GM23338 (cell line): ENCODE data around the gene TRMT44. TPM values are rescaled to one million over a fixed set of nuclear protein-coding genes. Genes with fewer than 3 reads are reported as not detected.

ENCODE experiments used
- ATAC-seq: fragments of 200-7000 bp; cut with Tn5 transposase; 3 replicates; pipeline ENCODE4 v1.9.1; 2020
- DNase-seq: peaks from one replicate; pipeline ENCODE4 v3.0.0-alpha.2; 2015; ENCODE audit warnings: low spot score
- H2AFZ ChIP-seq: fragments of 200-600 bp; sonication (generic); 2 replicates; pipeline ENCODE4 v1.8.0; 2016; ENCODE audit warnings: antibody characterized with exemption, mild to moderate bottlenecking, moderate library complexity
- H3F3A ChIP-seq: fragments of 200-600 bp; sonication (generic); replicated peaks from 2 replicates; pipeline ENCODE4 v1.8.0; 2017; ENCODE audit warnings: antibody characterized with exemption, mixed run types, low read depth
- H3K27ac ChIP-seq: fragments of 200-600 bp; sonication (generic); 2 replicates; pipeline ENCODE4 v1.6.1; 2016; ENCODE audit warnings: low read depth
- H3K27me3 ChIP-seq: fragments of 200-600 bp; sonication (generic); 2 replicates; pipeline ENCODE4 v1.8.0; 2016; ENCODE audit warnings: mild to moderate bottlenecking, mixed run types, moderate library complexity; ENCODE audit not compliant: insufficient read depth
- H3K36me3 ChIP-seq: fragments of 200-600 bp; sonication (generic); 2 replicates; pipeline ENCODE4 v1.8.0; 2016; ENCODE audit warnings: mild to moderate bottlenecking; ENCODE audit not compliant: insufficient read depth
- H3K4me1 ChIP-seq: fragments of 200-600 bp; sonication (generic); 2 replicates; pipeline ENCODE4 v1.8.0; 2016; ENCODE audit warnings: mild to moderate bottlenecking, moderate library complexity; ENCODE audit not compliant: insufficient read depth
- H3K4me2 ChIP-seq: fragments of 200-600 bp; sonication (generic); 2 replicates; pipeline ENCODE4 v1.7.1; 2017; ENCODE audit warnings: mixed run types
- H3K4me3 ChIP-seq: fragments of 200-600 bp; sonication (generic); 2 replicates; pipeline ENCODE4 v1.6.1; 2016; ENCODE audit warnings: mixed run types
- H3K79me2 ChIP-seq: fragments of 200-600 bp; sonication (generic); replicated peaks from 2 replicates; pipeline ENCODE4 v1.8.0; 2017; ENCODE audit warnings: mild to moderate bottlenecking; ENCODE audit not compliant: insufficient read depth
- H3K9me2 ChIP-seq: fragments of 200-600 bp; sonication (generic); 2 replicates; pipeline ENCODE4 v1.8.0; 2017; ENCODE audit not compliant: insufficient read depth
- H4K20me1 ChIP-seq: fragments of 200-600 bp; sonication (generic); replicated peaks from 2 replicates; pipeline ENCODE4 v1.8.0; 2017; ENCODE audit warnings: mild to moderate bottlenecking; ENCODE audit not compliant: insufficient read depth
- H3K27ac Mint-ChIP-seq: 2 replicates; pipeline ENCODE4 v1.8.0; 2020; ENCODE audit warnings: inconsistent platforms, mild to moderate bottlenecking, moderate library complexity, mixed read lengths
- H3K27me3 Mint-ChIP-seq: 3 replicates; pipeline ENCODE4 v1.8.0; 2022; ENCODE audit warnings: low read depth, mild to moderate bottlenecking, moderate library complexity, mixed read lengths, inconsistent platforms; ENCODE audit not compliant: insufficient read depth, poor library complexity
- H3K36me3 Mint-ChIP-seq: 3 replicates; pipeline ENCODE4 v1.8.0; 2021; ENCODE audit warnings: low read depth, mild to moderate bottlenecking, inconsistent platforms, moderate library complexity, mixed read lengths
- H3K4me1 Mint-ChIP-seq: 3 replicates; pipeline ENCODE4 v1.8.0; 2020; ENCODE audit warnings: mild to moderate bottlenecking, inconsistent platforms, mixed read lengths
- H3K4me3 Mint-ChIP-seq: 3 replicates; pipeline ENCODE4 v1.8.0; 2021; ENCODE audit warnings: moderate library complexity, mild to moderate bottlenecking, inconsistent platforms, mixed read lengths
- H3K9me3 Mint-ChIP-seq: 3 replicates; pipeline ENCODE4 v1.8.0; 2020; ENCODE audit warnings: moderate library complexity, mild to moderate bottlenecking, inconsistent platforms, mixed read lengths
- CREB1 ChIP-seq: fragments of 250-450 bp; sonication (Bioruptor Pico); IDR thresholded peaks from 2 replicates; pipeline ENCODE4 v1.5.0; 2020; ENCODE audit warnings: low read depth, mild to moderate bottlenecking, moderate library complexity
- EZH2phosphoT487 ChIP-seq: fragments of 200-600 bp; sonication (generic); IDR thresholded peaks from one replicate; pipeline ENCODE4 v1.8.1; 2018; ENCODE audit warnings: antibody characterized with exemption; ENCODE audit not compliant: unreplicated experiment
- JUNB ChIP-seq: IDR thresholded peaks from one replicate; pipeline ENCODE4 v1.6.1; 2016; ENCODE audit warnings: antibody characterized with exemption; ENCODE audit not compliant: unreplicated experiment
- NANOG ChIP-seq: IDR thresholded peaks from 2 replicates; pipeline ENCODE4 v1.6.1; 2016; ENCODE audit warnings: antibody characterized with exemption, borderline replicate concordance
- POLR2AphosphoS5 ChIP-seq: IDR thresholded peaks from 2 replicates; pipeline ENCODE4 v1.6.1; 2016; ENCODE audit warnings: antibody characterized with exemption, low read depth
- REST ChIP-seq: IDR thresholded peaks from one replicate; pipeline ENCODE4 v1.6.1; 2018; ENCODE audit warnings: antibody characterized with exemption; ENCODE audit not compliant: unreplicated experiment
- ZNF114 ChIP-seq: fragments of 250-450 bp; sonication (Bioruptor Pico); IDR thresholded peaks from 2 replicates; pipeline ENCODE4 v1.5.0; 2020; ENCODE audit warnings: mild to moderate bottlenecking, moderate library complexity
- ZNF331 ChIP-seq: fragments of 250-450 bp; sonication (Bioruptor Pico); IDR thresholded peaks from 2 replicates; pipeline ENCODE4 v1.5.0; 2020; ENCODE audit warnings: low read depth, mild to moderate bottlenecking, moderate library complexity
- ZNF462 ChIP-seq: fragments of 250-450 bp; sonication (Bioruptor Pico); IDR thresholded peaks from 2 replicates; pipeline ENCODE4 v1.5.0; 2020; ENCODE audit warnings: mild to moderate bottlenecking, moderate library complexity
- polyA plus RNA-seq: library from polyadenylated mRNA; unstranded; fragments of >200 nt; fragmentation: Nextera tagmentation; extraction: Ambion mirVana; gene quantifications from 2 replicates; pipeline ENCODE4 v1.2.1, GENCODE V29; 2016
- total RNA-seq: library from RNA; depleted of rRNA; stranded (reverse); fragments of >200 nt; shearing (Covaris generic); gene quantifications from 2 replicates; pipeline ENCODE4 v1.2.3, GENCODE V29; 2014
- TF ChIP-seq, protein P1 (sequence below), 2 experiments: fragments of 200-600 bp in 1 of 2; sonication (generic) in 1 of 2; conservative IDR thresholded peaks; 2 replicates each; pipeline versions ENCODE4 v1.5.1 to v1.6.1; 2016 to 2017; ENCODE audit warnings: antibody characterized with exemption in 2 of 2, low read depth in 2 of 2, mild to moderate bottlenecking in 2 of 2, moderate library complexity in 1 of 2

Gene TRMT44
- total and polyA plus RNA-seq, 2 experiments from 2014 or later = 10.3 to 49.8 TPM

GRCh38 chr4:8471211-8471875 lies 30.8 kb downstream of the TRMT44 start:
- Histone ChIP-seq H3F3A (no peaks in the 10 kb centered on the region; the same call in 1 of the 2 replicates), H3K27ac (no peak overlapping the region), H3K4me2 (no peak overlapping the region), H3K4me3 (no peak overlapping the region), H3K36me3 (no peaks in the 10 kb centered on the region; the same call in 1 of the 2 replicates), H3K79me2 (no peaks in the 10 kb centered on the region), H2AFZ (no peak overlapping the region), H3K9me2 (no peaks in the 10 kb centered on the region), H3K4me1 (no peaks in the 10 kb centered on the region), H3K27me3 (no peaks in the 10 kb centered on the region), H4K20me1 (no peaks in the 10 kb centered on the region; the same call in 1 of the 2 replicates)
- TF ChIP-seq CREB1 (no peak), EZH2phosphoT487 (no peak), ZNF114 (CRISPR knock-in tag) (no peak), POLR2AphosphoS5 (no peak), REST (no peak), NANOG (no peak), JUNB (no peak), ZNF331 (CRISPR knock-in tag) (no peak), ZNF462 (CRISPR knock-in tag) (no peak)
- TF ChIP-seq, protein P1, sequence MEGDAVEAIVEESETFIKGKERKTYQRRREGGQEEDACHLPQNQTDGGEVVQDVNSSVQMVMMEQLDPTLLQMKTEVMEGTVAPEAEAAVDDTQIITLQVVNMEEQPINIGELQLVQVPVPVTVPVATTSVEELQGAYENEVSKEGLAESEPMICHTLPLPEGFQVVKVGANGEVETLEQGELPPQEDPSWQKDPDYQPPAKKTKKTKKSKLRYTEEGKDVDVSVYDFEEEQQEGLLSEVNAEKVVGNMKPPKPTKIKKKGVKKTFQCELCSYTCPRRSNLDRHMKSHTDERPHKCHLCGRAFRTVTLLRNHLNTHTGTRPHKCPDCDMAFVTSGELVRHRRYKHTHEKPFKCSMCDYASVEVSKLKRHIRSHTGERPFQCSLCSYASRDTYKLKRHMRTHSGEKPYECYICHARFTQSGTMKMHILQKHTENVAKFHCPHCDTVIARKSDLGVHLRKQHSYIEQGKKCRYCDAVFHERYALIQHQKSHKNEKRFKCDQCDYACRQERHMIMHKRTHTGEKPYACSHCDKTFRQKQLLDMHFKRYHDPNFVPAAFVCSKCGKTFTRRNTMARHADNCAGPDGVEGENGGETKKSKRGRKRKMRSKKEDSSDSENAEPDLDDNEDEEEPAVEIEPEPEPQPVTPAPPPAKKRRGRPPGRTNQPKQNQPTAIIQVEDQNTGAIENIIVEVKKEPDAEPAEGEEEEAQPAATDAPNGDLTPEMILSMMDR (conservative IDR thresholded peaks at IDR 0.05; ENCODE audit: low read depth in 2 of 2) = no peak
- no peak for ATAC-seq
- H3K36me3 Mint-ChIP-seq = peaks cover 36% of the 10 kb centered on the region
- H3K4me1 Mint-ChIP-seq = peaks cover 9% of the 10 kb centered on the region
- no peaks in the 10 kb centered on the region for H3K9me3 Mint-ChIP-seq
- DNase-seq = no peak
- H3K27me3 Mint-ChIP-seq = peaks cover 8% of the 10 kb centered on the region
- no peak overlapping the region for H3K27ac Mint-ChIP-seq
- no peak overlapping the region for H3K4me3 Mint-ChIP-seq
